Posterior vena cava (tissue), 2 donors: Measurements from ENCODE around the gene PTPRG. TPM values are rescaled to one million over a fixed set of nuclear protein-coding genes. Genes with fewer than 3 reads are reported as not detected.

ENCODE experiments used
- DNase-seq: peaks from one replicate; pipeline ENCODE4 v3.0.0-alpha.2; 2020; ENCODE audit warnings: low spot score
- intact Hi-C, 2 donors: fragments of 100-400 bp; cut with DNase I; formaldehyde crosslinking; loops; one replicate each; pipeline versions ENCODE4 v1.14.1 to v1.14.2; 2022 to 2023
- total RNA-seq, 2 donors: library from RNA; stranded (reverse); fragmentation: NEBNext Ultra II Directional; extraction: Animal tissue kit (Norgen Biotek cat#: 25700); gene quantifications; one replicate each; pipeline ENCODE4 v1.2.1, GENCODE V29; 2021
- donor health status: DM: yes; HTN: yes; CAD: no.
- donor health status: DM: yes; HTN: yes; CAD: no.

The PTPRG gene
- total RNA-seq, 2 donors from 2014 or later, result 80.4 to 98.0 TPM

GRCh38 chr3:61884794-61885193, 323.4 kb downstream of the PTPRG start:
- intact Hi-C loops, result no loop called here

GRCh38 chr3:61885414-61885813, 324.0 kb downstream of the PTPRG start:
- DNase-seq, result no peak
- intact Hi-C loops, result no loop called here

More at GRCh38 chr3:61884794-61885193, 323.4 kb downstream of the PTPRG start:
- DNase-seq, result no peak

- no peak for DNase-seq
- intact Hi-C loops, result no loop called here
These were observed 325.8 kb downstream of the PTPRG start for GRCh38 chr3:61887206-61887605.

- intact Hi-C loops, result no loop called here
- DNase-seq, result no peak
These were observed 327.9 kb downstream of the PTPRG start for GRCh38 chr3:61889259-61889658.

- DNase-seq, result no peak
- intact Hi-C loops, result no loop called here
These were observed 328.8 kb downstream of the PTPRG start for GRCh38 chr3:61890167-61890566.

GRCh38 chr3:61890586-61890985, 329.2 kb downstream of the PTPRG start:
- DNase-seq, result no peak
- intact Hi-C loops, result no loop called here

- intact Hi-C loops, result loop anchor here in 1 of 2 donors (2.0 kb wide), 1 partner anchor 64 kb away; no protein-coding TSS in a partner anchor
These were observed 331.5 kb downstream of the PTPRG start for GRCh38 chr3:61892891-61893290.

GRCh38 chr3:61893840-61894566, 332.6 kb downstream of the PTPRG start:
- intact Hi-C loops, result loop anchor here in 1 of 2 donors (2.0 kb wide), 1 partner anchor 63 kb away; no protein-coding TSS in a partner anchor

More at GRCh38 chr3:61892891-61893290, 331.5 kb downstream of the PTPRG start:
- DNase-seq, result no peak

GRCh38 chr3:61894988-61895935, 333.9 kb downstream of the PTPRG start:
- intact Hi-C loops, result no loop called here
- no peak for DNase-seq

More at GRCh38 chr3:61893840-61894566, 332.6 kb downstream of the PTPRG start:
- DNase-seq, result no peak

GRCh38 chr3:61896251-61896650, 334.9 kb downstream of the PTPRG start:
- intact Hi-C loops, result no loop called here

GRCh38 chr3:61897848-61898247, 336.5 kb downstream of the PTPRG start:
- DNase-seq, result no peak
- intact Hi-C loops, result no loop called here

More at GRCh38 chr3:61896251-61896650, 334.9 kb downstream of the PTPRG start:
- no peak for DNase-seq

- no peak for DNase-seq
- intact Hi-C loops, result no loop called here
These were observed 338.5 kb downstream of the PTPRG start for GRCh38 chr3:61899700-61900462.

GRCh38 chr3:61901496-61901895, 340.1 kb downstream of the PTPRG start:
- intact Hi-C loops, result no loop called here
- DNase-seq, result no peak

GRCh38 chr3:61901986-61902385, 340.6 kb downstream of the PTPRG start:
- intact Hi-C loops, result no loop called here

GRCh38 chr3:61903074-61903473, 341.7 kb downstream of the PTPRG start:
- no peak for DNase-seq
- intact Hi-C loops, result no loop called here

More at GRCh38 chr3:61901986-61902385, 340.6 kb downstream of the PTPRG start:
- no peak for DNase-seq

GRCh38 chr3:61903931-61904657, 342.7 kb downstream of the PTPRG start:
- no peak for DNase-seq
- intact Hi-C loops, result no loop called here

- DNase-seq, result no peak
These were observed 345.9 kb downstream of the PTPRG start for GRCh38 chr3:61907210-61907795.

GRCh38 chr3:61908382-61908781, 347.0 kb downstream of the PTPRG start:
- intact Hi-C loops, result no loop called here
- DNase-seq, result no peak

More at GRCh38 chr3:61907210-61907795, 345.9 kb downstream of the PTPRG start:
- intact Hi-C loops, result no loop called here
